Astrocyte of the cerebellum (primary cell): Measurements from ENCODE around the gene MRPL32.

Experiments
- DNase-seq: peaks from one replicate; pipeline ENCODE4 v3.0.0-alpha.2; 2011; ENCODE audit warnings: low read depth
- H3K4me3 ChIP-seq: 2 replicates; pipeline ENCODE4 v1.5.1; 2011; ENCODE audit warnings: mild to moderate bottlenecking, low read depth, low read length, moderate library complexity
- CTCF ChIP-seq: IDR thresholded peaks from 2 replicates; pipeline ENCODE4 v1.5.1; 2012; ENCODE audit warnings: low read length, low read depth, moderate library complexity, mild to moderate bottlenecking; ENCODE audit errors: missing control alignments
- in situ Hi-C: cut with HindIII; loops from 2 replicates; pipeline ENCODE4 v1.10.0; 2017; ENCODE audit warnings: low sequenced_read_pairs

MRPL32 gene

GRCh38 chr7:42981601-42982000 is 49.4 kb downstream of the MRPL32 start:
- peak; percentile 4 for DNase-seq
- H3K4me3 ChIP-seq = no peak overlapping the region
- no peak for TF ChIP-seq CTCF
- in situ Hi-C loops = no loop called here

DNA sequence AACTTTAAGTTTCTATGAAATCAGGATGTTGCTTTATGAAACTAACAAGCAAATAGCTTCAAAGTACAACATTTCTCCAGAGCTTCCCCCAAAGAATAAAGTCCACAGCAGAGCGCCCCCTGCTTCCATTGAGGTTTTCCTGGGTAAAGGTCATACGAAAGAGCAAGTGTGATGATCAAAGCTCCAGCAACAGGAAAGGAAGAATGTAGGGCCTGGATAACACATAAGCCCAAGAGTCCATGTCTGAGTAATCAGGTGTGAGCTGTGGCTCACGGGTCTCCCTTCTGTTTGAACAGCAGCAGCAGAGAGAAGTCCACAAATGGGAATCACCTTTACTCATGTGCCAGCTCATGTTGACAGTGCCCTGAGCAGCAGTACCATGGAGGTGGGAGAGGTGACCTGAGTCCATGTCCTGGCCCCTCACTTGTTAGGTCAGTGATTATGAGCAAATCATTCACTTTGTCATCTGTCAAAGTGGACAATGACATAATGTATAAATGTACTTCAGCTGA is 50.5 kb downstream of the MRPL32 start:
- H3K4me3 ChIP-seq = no peak overlapping the region
- no peak for DNase-seq
- no peak for TF ChIP-seq CTCF
- in situ Hi-C loops = no loop called here

DNA sequence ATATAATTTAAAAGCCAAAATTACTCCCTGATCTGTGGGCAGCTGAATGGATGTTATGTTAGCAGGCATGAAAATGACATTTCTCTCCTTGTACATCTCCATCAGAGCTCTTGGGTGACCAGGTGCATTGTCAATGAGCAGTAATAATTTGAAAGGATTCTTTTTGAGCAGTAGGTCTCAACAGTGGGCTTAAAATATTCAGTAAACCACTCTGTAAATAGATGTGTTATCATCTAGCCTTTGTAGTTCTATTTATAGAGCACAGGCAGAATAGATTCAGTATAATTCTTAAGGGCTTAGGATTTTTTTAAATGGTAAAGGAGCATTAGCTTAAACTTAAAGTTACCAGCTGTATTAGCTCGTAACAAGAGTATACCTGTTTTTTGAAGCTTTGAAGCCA is 52.0 kb downstream of the MRPL32 start:
- in situ Hi-C loops = no loop called here
- no peak for DNase-seq
- H3K4me3 ChIP-seq = no peak overlapping the region
- no peak for TF ChIP-seq CTCF

GRCh38 chr7:42986213-42986612 is 54.0 kb downstream of the MRPL32 start:
- DNase-seq = no peak
- in situ Hi-C loops = no loop called here
- TF ChIP-seq CTCF = no peak
- H3K4me3 ChIP-seq = no peak overlapping the region

DNA sequence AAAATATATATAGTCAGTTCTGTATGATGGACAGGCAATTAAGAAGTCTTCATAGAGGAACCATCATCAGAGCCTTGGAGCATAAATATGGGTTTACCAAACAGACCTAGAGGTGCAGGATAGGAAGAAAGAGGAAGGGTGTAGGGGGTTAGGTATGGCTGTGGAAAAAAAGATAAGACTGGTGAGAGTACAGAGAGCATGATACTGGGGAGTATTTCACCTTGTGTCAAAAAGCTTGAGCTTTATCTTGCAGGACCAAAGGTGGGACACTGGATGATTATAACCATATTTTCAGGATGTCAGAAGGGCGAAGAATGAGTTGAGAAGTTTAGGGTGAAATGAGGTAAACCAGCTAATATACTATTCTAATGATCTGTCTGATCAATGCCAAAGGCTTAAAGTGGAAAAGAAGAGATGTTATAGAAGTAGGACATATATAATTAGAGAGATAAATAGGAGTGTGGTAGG is 54.6 kb downstream of the MRPL32 start:
- DNase-seq = no peak
- in situ Hi-C loops = no loop called here
- no peak overlapping the region for H3K4me3 ChIP-seq
- no peak for TF ChIP-seq CTCF
